NCI-H2107 treated with DMSO at 0.1 percent for 48 hours (cell line): Measurements from ENCODE around the gene OOSP3.
"Not testable (repeated sequence)": the region's sequence is repeated elsewhere in the genome, so short reads cannot be mapped to it uniquely, and the experiment has no call there.

Experiments
- DNase-seq: peaks from one replicate; lab custom pipeline; 2025; ENCODE audit not compliant: unreplicated experiment; lab: John Stamatoyannopoulos, UW

Gene OOSP3

GRCh38 chr11:59878575-59878974 is at the start of gene OOSP3:
Gene OOSP3, plus strand, starts transcription at chr11:59878782. Its CDS starts 27 bp downstream, at chr11:59878809.
- DNase-seq: no peak

- no peak for DNase-seq
These were observed 49.2 kb upstream of the OOSP3 start for GRCh38 chr11:59829358-59829757.

- DNase-seq: no peak
These were observed 45.0 kb upstream of the OOSP3 start for GRCh38 chr11:59833602-59834001.

GRCh38 chr11:59839615-59840014 is 39.0 kb upstream of the OOSP3 start:
- no peak for DNase-seq

- DNase-seq: no peak
These were observed 37.1 kb upstream of the OOSP3 start for GRCh38 chr11:59841514-59841913.

GRCh38 chr11:59842316-59842715 is 36.3 kb upstream of the OOSP3 start:
- no peak for DNase-seq

- no peak for DNase-seq
These were observed 33.2 kb upstream of the OOSP3 start, which contains the start of gene CBLIF for GRCh38 chr11:59845399-59845798. Gene CBLIF, minus strand, starts transcription at chr11:59845499. Its CDS starts 46 bp downstream, at chr11:59845453.

GRCh38 chr11:59846556-59846955 is 32.0 kb upstream of the OOSP3 start:
- DNase-seq: no peak

GRCh38 chr11:59847626-59848025 is 31.0 kb upstream of the OOSP3 start:
- DNase-seq: no peak

GRCh38 chr11:59848439-59848838 is 30.1 kb upstream of the OOSP3 start:
- DNase-seq: not testable (repeated sequence)

- no peak for DNase-seq
These were observed 29.5 kb upstream of the OOSP3 start for GRCh38 chr11:59849129-59849528.

GRCh38 chr11:59849551-59849950 is 29.0 kb upstream of the OOSP3 start:
- not testable (repeated sequence) for DNase-seq

GRCh38 chr11:59851416-59851815 is 27.2 kb upstream of the OOSP3 start:
- DNase-seq: not testable (repeated sequence)

- DNase-seq: no peak
These were observed 23.7 kb upstream of the OOSP3 start for GRCh38 chr11:59854871-59855270.

GRCh38 chr11:59857439-59858434 is 20.8 kb upstream of the OOSP3 start:
- DNase-seq: no peak

- DNase-seq: no peak
These were observed 18.9 kb upstream of the OOSP3 start for GRCh38 chr11:59859673-59860072.

- DNase-seq: no peak
These were observed 16.3 kb upstream of the OOSP3 start for GRCh38 chr11:59862252-59862651.

GRCh38 chr11:59865031-59865430 is 13.6 kb upstream of the OOSP3 start:
- DNase-seq: no peak

GRCh38 chr11:59866397-59866796 is 12.2 kb upstream of the OOSP3 start, which contains the start of gene TCN1:
Gene TCN1, minus strand, starts transcription at chr11:59866487. Its CDS starts 17 bp downstream, at chr11:59866470.
- no peak for DNase-seq

- DNase-seq: no peak
These were observed 11.7 kb upstream of the OOSP3 start for GRCh38 chr11:59866836-59867235.

GRCh38 chr11:59867946-59868345 is 10.6 kb upstream of the OOSP3 start:
- DNase-seq: no peak

GRCh38 chr11:59872076-59872475 is 6.5 kb upstream of the OOSP3 start:
- no peak for DNase-seq
